ENCODE measurements around the gene VPS4B. TPM values are rescaled to one million over a fixed set of nuclear protein-coding genes. Genes with fewer than 3 reads are reported as not detected.

VPS4B gene
- total and polyA plus RNA-seq, 2 donors (not counting 3 experiments of a cell fraction or from before 2014, with no cell fraction given): 10.5 to 54.7 TPM

GRCh38 chr18:63438181-63438580 is 15.9 kb upstream of the VPS4B start:
- no TSS peak for BruUV-seq (replicated peaks)
- dilution Hi-C loops (cut with MboI; ENCODE audit: extremely low pct_ligation_motif_present, low sequenced_read_pairs): no loop called here

More at GRCh38 chr18:63438181-63438580, 15.9 kb upstream of the VPS4B start:
- CTCF ChIA-PET: interaction anchor here (0.9 to 6.8 kb wide), 19 partner anchors 16 to 429 kb away, joined by 3 to 102 read pairs (median 4); partner anchors contain the start of gene VPS4B
- Histone ChIP-seq H3K36me3 (ENCODE audit: control insufficient read depth in 2 of 2, extremely low read depth in 1 of 2, insufficient read depth in 2 of 2, low read length in 2 of 2) (no peaks in the 10 kb centered on the region), H3K9me1 (replicated peaks; ENCODE audit: control insufficient read depth, extremely low read depth, insufficient read depth, low read length) (no peaks in the 10 kb centered on the region), H3K4me1 (ENCODE audit: control insufficient read depth, extremely low read depth, insufficient read depth, low read length) (no peaks in the 10 kb centered on the region), H3K9me3 (replicated peaks; ENCODE audit: control insufficient read depth, insufficient read depth, low read length) (no peaks in the 10 kb centered on the region), H3K27me3 (ENCODE audit: control insufficient read depth in 2 of 2, insufficient read depth in 2 of 2, low read length in 2 of 2) (peaks cover 7 to 17% of the 10 kb centered on the region in 2 experiments), H3K4me2 (ENCODE audit: insufficient read depth, low read length) (no peak overlapping the region), H3K9ac (replicated peaks; ENCODE audit: extremely low read depth, insufficient read depth, low read length) (no peak overlapping the region), H4K20me1 (replicated peaks; ENCODE audit: control insufficient read depth, extremely low read depth, insufficient read depth, low read length) (no peaks in the 10 kb centered on the region), H3K79me2 (ENCODE audit: control insufficient read depth, insufficient read depth, low read length) (no peaks in the 10 kb centered on the region), H2AFZ (ENCODE audit: low read depth, low read length) (no peak overlapping the region), H3K4me3 (replicated peaks in 1 of 3; ENCODE audit: insufficient read depth in 1 of 3, low read depth in 1 of 3, low read length in 3 of 3) (no peak overlapping the region), H3K27ac (ENCODE audit: insufficient read depth, low read depth, low read length) (no peak overlapping the region)
- DNase-seq (ENCODE audit: low read depth, low spot score) (no peak), FAIRE-seq (no peak)
- intact Hi-C loops (cut with micrococcal nuclease): loop anchor here (10.0 kb wide), 1 partner anchor 203 kb away; no protein-coding TSS in a partner anchor
- POLR2A ChIA-PET: no interaction called here
- no peak for TF ChIP-seq MYC (IDR thresholded peaks at IDR 0.05; ENCODE audit: low read depth, low read length)
- TF ChIP-seq FOS (IDR thresholded peaks at IDR 0.05; ENCODE audit: borderline replicate concordance, insufficient read depth, low read length): no peak
- TF ChIP-seq MAX (IDR thresholded peaks at IDR 0.05; ENCODE audit: insufficient read depth, insufficient read length): no peak
- TF ChIP-seq, protein P1, sequence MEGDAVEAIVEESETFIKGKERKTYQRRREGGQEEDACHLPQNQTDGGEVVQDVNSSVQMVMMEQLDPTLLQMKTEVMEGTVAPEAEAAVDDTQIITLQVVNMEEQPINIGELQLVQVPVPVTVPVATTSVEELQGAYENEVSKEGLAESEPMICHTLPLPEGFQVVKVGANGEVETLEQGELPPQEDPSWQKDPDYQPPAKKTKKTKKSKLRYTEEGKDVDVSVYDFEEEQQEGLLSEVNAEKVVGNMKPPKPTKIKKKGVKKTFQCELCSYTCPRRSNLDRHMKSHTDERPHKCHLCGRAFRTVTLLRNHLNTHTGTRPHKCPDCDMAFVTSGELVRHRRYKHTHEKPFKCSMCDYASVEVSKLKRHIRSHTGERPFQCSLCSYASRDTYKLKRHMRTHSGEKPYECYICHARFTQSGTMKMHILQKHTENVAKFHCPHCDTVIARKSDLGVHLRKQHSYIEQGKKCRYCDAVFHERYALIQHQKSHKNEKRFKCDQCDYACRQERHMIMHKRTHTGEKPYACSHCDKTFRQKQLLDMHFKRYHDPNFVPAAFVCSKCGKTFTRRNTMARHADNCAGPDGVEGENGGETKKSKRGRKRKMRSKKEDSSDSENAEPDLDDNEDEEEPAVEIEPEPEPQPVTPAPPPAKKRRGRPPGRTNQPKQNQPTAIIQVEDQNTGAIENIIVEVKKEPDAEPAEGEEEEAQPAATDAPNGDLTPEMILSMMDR (IDR thresholded peaks at IDR 0.05; ENCODE audit: extremely low read depth in 1 of 2, insufficient read depth in 1 of 2, low read depth in 1 of 2, low read length in 2 of 2): no peak
- no peak for TF ChIP-seq JUN (IDR thresholded peaks at IDR 0.05; ENCODE audit: borderline replicate concordance, insufficient read depth, insufficient read length, low read depth)
- no peak for TF ChIP-seq GATA2 (IDR thresholded peaks at IDR 0.05; ENCODE audit: insufficient read depth, insufficient read length, low read depth, low read length)
- TF ChIP-seq POLR2AphosphoS5 (IDR thresholded peaks at IDR 0.05; ENCODE audit: insufficient read depth, low read depth, low read length): no peak
- no peak for TF ChIP-seq POLR2A (IDR thresholded peaks at IDR 0.05; ENCODE audit: low read depth, low read length)
- TF ChIP-seq EZH2 (IDR thresholded peaks at IDR 0.05; ENCODE audit: borderline replicate concordance, low read depth, low read length, severe bottlenecking): no peak
